Prostate gland (tissue), 2 donors: ENCODE data around the gene MADD. TPM values are rescaled to one million over a fixed set of nuclear protein-coding genes. Genes with fewer than 3 reads are reported as not detected.

Experiments used
- DNase-seq: peaks from one replicate; pipeline ENCODE4 v3.0.0-alpha.2; 2019; ENCODE audit warnings: low spot score
- H3K27ac ChIP-seq, 2 donors: fragments of 200-600 bp; sonication (generic); 2 replicates each; pipeline ENCODE4 v1.5.1; 2017 to 2019
- H3K27me3 ChIP-seq: fragments of 200-600 bp; sonication (generic); replicated peaks from 2 replicates; pipeline ENCODE4 v1.5.1; 2019; ENCODE audit not compliant: insufficient read depth
- H3K36me3 ChIP-seq, 2 donors: fragments of 200-600 bp; sonication (generic); 1 replicate in 1 of 2; 2 replicates in 1 of 2; pipeline versions ENCODE4 v1.5.1 to v1.8.1; 2017 to 2019
- H3K4me1 ChIP-seq: fragments of 200-600 bp; sonication (generic); replicated peaks from 2 replicates; pipeline ENCODE4 v1.5.1; 2019
- H3K4me3 ChIP-seq, 2 donors: fragments of 200-600 bp; sonication (generic); 2 replicates each; pipeline ENCODE4 v1.5.1; 2017 to 2019
- H3K9me3 ChIP-seq: fragments of 200-600 bp; sonication (generic); 2 replicates; pipeline ENCODE4 v1.5.1; 2017
- POLR2A ChIP-seq: fragments of 450-650 bp; IDR thresholded peaks from one replicate; pipeline ENCODE4 v1.6.1; 2016; ENCODE audit warnings: antibody characterized with exemption, mild to moderate bottlenecking
- POLR2AphosphoS5 ChIP-seq: sonication (generic); formaldehyde crosslinking; IDR thresholded peaks from one replicate; pipeline ENCODE4 v1.6.1; 2017; ENCODE audit warnings: antibody characterized with exemption
- WGBS: methylation state at CpG from one replicate; pipeline ENCODE4 v1.1.5; 2018; 5-methylcytosine and 5-hydroxymethylcytosine counted together
- intact Hi-C: fragments of 100-400 bp; cut with DNase I; formaldehyde crosslinking; loops from one replicate; pipeline ENCODE4 v1.14.2; 2022
- total RNA-seq, 2 donors: library from RNA; depleted of rRNA; stranded (reverse); fragments of >200 nt; gene quantifications; one replicate each; pipeline ENCODE4 v1.1.0, GENCODE V29; 2016
- TF ChIP-seq, protein P1 (sequence below), 4 experiments: fragments of 200-600 bp in 2 of 4; fragments of 450-650 bp in 2 of 4; sonication (generic) in 2 of 4; IDR thresholded peaks; 1 replicate in 3 of 4; 2 replicates in 1 of 4; pipeline ENCODE4 v1.5.1; 2016 to 2019; ENCODE audit warnings: antibody characterized with exemption in 4 of 4, mild to moderate bottlenecking in 2 of 4, moderate library complexity in 2 of 4

MADD gene
- total RNA-seq, 2 donors from 2014 or later = 53.6 to 87.3 TPM

DNA sequence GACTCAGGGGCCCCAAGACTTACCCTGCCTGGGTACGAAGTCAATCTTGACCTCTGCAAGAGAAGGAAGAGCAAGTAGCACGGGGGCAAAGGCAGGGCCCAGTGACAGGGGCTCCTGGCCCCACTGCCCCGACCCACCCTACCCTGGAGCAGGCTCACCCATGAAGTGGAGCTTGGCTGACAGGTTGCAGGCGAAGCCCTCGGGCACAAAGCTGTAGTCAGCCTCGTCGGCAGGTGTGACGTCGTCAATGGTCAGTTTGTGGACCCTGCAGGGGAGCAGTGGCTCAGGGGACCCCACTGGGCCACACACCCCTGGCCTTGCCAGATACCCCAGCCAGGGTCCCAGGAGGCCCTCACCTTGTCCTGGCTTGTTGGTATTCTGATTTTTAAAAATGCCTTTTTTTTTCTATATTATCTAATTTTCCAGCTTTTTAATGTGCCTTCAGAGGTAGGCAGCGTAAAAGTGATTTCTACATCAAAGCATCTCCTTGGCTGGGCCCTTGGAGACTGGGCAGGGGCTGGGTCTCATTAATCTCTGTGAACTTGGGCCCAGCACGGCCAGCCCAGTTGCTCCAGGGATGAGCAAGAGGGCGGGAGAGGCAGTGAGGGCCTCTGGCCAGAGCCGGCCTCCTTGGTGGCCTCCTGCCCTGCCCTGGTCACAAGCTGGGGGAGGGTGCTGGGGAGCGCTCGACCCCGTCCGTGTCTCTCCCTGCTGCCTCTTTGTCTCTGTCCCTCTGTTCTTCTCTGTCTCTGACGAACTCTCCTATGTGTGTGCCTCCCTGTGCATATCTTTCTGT, 71.2 kb downstream of the MADD start:
- Histone ChIP-seq H3K4me3 (no peak overlapping the region), H3K27me3 (no peaks in the 10 kb centered on the region), H3K9me3 (no peaks in the 10 kb centered on the region), H3K4me1 (no peaks in the 10 kb centered on the region), H3K36me3 (no peaks in the 10 kb centered on the region), H3K27ac (no peak overlapping the region)
- 73% methylated on average over 18 of the region's 18 CpGs for WGBS
- intact Hi-C loops = no loop called here
- no peak for DNase-seq
- TF ChIP-seq, protein P1, sequence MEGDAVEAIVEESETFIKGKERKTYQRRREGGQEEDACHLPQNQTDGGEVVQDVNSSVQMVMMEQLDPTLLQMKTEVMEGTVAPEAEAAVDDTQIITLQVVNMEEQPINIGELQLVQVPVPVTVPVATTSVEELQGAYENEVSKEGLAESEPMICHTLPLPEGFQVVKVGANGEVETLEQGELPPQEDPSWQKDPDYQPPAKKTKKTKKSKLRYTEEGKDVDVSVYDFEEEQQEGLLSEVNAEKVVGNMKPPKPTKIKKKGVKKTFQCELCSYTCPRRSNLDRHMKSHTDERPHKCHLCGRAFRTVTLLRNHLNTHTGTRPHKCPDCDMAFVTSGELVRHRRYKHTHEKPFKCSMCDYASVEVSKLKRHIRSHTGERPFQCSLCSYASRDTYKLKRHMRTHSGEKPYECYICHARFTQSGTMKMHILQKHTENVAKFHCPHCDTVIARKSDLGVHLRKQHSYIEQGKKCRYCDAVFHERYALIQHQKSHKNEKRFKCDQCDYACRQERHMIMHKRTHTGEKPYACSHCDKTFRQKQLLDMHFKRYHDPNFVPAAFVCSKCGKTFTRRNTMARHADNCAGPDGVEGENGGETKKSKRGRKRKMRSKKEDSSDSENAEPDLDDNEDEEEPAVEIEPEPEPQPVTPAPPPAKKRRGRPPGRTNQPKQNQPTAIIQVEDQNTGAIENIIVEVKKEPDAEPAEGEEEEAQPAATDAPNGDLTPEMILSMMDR (IDR thresholded peaks at IDR 0.05) = no peak
- no peak for TF ChIP-seq POLR2AphosphoS5
- no peak for TF ChIP-seq POLR2A

DNA sequence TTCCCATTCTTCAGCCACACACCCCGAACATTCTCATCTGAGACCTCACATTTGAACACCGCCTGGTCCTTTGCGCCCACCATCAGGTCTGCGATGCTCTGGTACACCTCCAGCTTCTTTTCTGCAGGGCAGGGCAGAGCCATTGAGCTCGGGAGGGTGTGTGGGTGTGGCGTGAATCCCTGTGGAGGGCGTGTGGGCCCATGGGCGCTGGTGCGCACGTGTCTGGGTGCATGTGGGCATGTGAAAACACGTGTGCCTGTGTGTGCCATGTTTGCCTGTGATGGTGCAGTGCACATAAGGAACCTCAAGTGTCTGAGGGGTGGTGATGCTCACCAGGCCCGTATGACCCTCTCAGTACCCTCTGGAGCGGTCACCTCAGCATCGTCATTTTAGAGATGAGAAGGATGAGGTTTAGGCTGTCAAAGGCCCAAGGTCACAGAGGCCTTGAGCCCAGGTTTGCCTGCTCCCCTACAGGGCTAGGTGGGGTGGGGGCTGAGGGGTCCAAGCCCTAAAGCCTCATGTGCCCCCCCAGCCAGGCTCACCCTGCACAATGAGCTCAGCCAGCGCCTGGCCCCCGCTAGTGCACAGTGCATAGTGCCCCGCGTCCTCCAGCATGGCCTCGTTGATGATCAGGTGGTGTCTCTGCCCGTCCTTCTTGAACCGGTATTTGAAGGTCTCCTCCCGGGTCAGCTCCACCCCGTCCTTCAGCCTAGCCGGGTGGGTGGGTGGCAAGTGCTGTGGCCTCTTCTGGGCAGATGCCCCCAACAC, 72.3 kb downstream of the MADD start:
- H3K4me1 ChIP-seq = no peaks in the 10 kb centered on the region

GRCh38 chr11:47342854-47343253, 72.9 kb downstream of the MADD start:
- TF ChIP-seq POLR2A = no peak
- TF ChIP-seq POLR2AphosphoS5 = no peak
- TF ChIP-seq, protein P1 (IDR thresholded peaks at IDR 0.05) = no peak
- Histone ChIP-seq H3K4me1 (no peaks in the 10 kb centered on the region), H3K4me3 (no peak overlapping the region), H3K9me3 (no peaks in the 10 kb centered on the region), H3K27me3 (no peaks in the 10 kb centered on the region), H3K36me3 (no peaks in the 10 kb centered on the region), H3K27ac (no peak overlapping the region)
- DNase-seq = no peak
- intact Hi-C loops = no loop called here
- 94% methylated on average over 15 of the region's 15 CpGs for WGBS

More for the DNA sequence above, 72.3 kb downstream of the MADD start:
- Histone ChIP-seq H3K9me3 (no peaks in the 10 kb centered on the region), H3K27ac (no peak overlapping the region), H3K36me3 (no peaks in the 10 kb centered on the region), H3K4me3 (no peak overlapping the region), H3K27me3 (no peaks in the 10 kb centered on the region)
- no peak for DNase-seq
- 88% methylated on average over 24 of the region's 24 CpGs for WGBS
- intact Hi-C loops = no loop called here
- no peak for TF ChIP-seq POLR2AphosphoS5
- TF ChIP-seq, protein P1 (IDR thresholded peaks at IDR 0.05) = no peak
- TF ChIP-seq POLR2A = no peak

DNA sequence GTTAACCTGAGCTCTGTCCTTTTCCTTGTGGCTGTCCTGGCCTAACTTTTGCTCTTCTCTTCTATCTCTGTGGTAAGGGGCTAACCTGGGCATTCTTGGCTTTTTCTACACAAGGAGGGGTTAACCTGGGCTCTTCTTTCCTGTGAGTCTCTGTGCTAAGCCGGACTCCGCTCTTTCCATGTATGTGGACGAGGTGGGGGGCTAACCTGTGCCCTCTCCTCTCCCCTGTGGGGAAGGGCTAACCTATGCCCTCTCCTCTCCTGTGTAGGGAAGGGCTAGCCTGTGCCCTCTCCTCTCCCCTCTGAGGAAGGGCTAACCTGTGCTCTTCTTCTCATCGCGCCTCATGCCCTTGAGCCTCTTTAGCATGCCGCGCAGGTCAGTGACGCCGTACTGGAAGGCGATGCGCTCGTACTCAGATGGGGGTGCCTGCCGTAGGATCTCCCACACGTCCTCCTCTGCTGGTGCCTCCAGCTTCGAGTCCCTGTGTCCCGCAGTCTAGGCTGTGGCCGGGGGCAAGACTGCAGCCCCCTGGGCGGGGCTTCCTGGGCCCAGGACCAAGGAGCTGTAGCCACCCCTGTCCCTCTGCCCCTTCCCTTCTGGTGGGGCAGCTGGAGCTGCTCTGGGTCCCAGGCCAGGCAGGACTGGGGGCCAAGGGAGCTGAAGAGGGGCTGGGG, 76.1 kb downstream of the MADD start:
- intact Hi-C loops = no loop called here
- Histone ChIP-seq H3K4me1 (no peaks in the 10 kb centered on the region), H3K4me3 (no peak overlapping the region), H3K27me3 (no peaks in the 10 kb centered on the region), H3K27ac (no peak overlapping the region), H3K9me3 (no peaks in the 10 kb centered on the region), H3K36me3 (no peaks in the 10 kb centered on the region)
- 91% methylated on average over 18 of the region's 18 CpGs for WGBS
- TF ChIP-seq POLR2A (no peak), POLR2AphosphoS5 (no peak)
- TF ChIP-seq, protein P1 (IDR thresholded peaks at IDR 0.05) = no peak
- DNase-seq = no peak
